Measurements from ENCODE around the gene MYO5B. TPM values are rescaled to one million over a fixed set of nuclear protein-coding genes. Genes with fewer than 3 reads are reported as not detected.

Gene MYO5B
- total RNA-seq, 1 donor from 2014 or later = 39.1 TPM

DNA sequence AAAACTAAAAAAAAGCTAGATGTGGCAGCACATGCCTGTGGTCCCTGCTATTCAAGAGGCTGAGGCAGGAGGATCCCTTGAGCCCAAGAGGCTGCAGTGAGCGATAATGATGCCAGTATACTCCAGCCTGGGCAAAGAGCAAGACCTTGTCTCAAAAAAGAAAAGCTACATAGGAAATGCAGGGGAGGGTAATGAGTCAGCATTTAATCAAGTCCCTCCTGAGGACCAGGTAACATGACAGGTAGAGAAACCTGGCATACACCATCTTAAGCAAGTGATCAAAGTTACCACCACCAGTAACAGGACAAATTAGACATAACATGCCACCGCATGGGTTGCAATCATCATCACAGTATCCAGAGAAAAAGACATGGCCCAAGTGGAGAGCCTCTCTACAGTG is 25.8 kb downstream of the MYO5B start:
- Mint-ChIP-seq H3K9me3 (ENCODE audit: low read depth) (no peaks in the 10 kb centered on the region), H3K4me3 (ENCODE audit: low read depth) (no peak overlapping the region), H3K27ac (no peak overlapping the region), H3K4me1 (ENCODE audit: low read depth) (peaks cover 5% of the 10 kb centered on the region), H3K27me3 (no peaks in the 10 kb centered on the region), H3K36me3 (ENCODE audit: insufficient read depth) (no peaks in the 10 kb centered on the region)
- no peak for DNase-seq (ENCODE audit: low spot score, unreplicated experiment)
- TF ChIP-seq, protein P1, sequence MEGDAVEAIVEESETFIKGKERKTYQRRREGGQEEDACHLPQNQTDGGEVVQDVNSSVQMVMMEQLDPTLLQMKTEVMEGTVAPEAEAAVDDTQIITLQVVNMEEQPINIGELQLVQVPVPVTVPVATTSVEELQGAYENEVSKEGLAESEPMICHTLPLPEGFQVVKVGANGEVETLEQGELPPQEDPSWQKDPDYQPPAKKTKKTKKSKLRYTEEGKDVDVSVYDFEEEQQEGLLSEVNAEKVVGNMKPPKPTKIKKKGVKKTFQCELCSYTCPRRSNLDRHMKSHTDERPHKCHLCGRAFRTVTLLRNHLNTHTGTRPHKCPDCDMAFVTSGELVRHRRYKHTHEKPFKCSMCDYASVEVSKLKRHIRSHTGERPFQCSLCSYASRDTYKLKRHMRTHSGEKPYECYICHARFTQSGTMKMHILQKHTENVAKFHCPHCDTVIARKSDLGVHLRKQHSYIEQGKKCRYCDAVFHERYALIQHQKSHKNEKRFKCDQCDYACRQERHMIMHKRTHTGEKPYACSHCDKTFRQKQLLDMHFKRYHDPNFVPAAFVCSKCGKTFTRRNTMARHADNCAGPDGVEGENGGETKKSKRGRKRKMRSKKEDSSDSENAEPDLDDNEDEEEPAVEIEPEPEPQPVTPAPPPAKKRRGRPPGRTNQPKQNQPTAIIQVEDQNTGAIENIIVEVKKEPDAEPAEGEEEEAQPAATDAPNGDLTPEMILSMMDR (IDR thresholded peaks at IDR 0.05; ENCODE audit: unreplicated experiment) = no peak

DNA sequence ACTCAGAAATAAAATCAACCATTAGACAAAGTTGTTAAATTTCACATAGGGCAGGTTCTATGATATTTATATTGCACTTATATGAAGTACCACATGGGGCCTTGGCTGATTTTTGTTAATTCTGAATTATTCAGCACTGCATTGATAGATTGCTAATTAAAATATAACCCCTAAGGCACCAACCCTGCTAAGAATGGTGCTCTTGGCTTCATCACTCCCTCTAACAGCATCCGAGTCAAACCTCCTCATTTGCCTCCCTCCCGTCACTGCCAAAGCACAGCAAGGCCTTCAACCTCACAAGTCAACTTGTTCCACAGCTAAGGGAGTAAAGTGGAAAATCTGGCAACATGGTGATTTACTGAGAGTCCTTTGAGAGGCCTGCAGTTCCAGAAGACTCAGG is 27.0 kb downstream of the MYO5B start:
- Mint-ChIP-seq H3K4me1 (ENCODE audit: low read depth) (peaks cover 16% of the 10 kb centered on the region), H3K27ac (no peak overlapping the region), H3K36me3 (ENCODE audit: insufficient read depth) (no peaks in the 10 kb centered on the region), H3K9me3 (ENCODE audit: low read depth) (no peaks in the 10 kb centered on the region), H3K27me3 (no peaks in the 10 kb centered on the region), H3K4me3 (ENCODE audit: low read depth) (no peak overlapping the region)
- no peak for DNase-seq (ENCODE audit: low spot score, unreplicated experiment)
- TF ChIP-seq, protein P1 (IDR thresholded peaks at IDR 0.05; ENCODE audit: unreplicated experiment) = no peak

DNA sequence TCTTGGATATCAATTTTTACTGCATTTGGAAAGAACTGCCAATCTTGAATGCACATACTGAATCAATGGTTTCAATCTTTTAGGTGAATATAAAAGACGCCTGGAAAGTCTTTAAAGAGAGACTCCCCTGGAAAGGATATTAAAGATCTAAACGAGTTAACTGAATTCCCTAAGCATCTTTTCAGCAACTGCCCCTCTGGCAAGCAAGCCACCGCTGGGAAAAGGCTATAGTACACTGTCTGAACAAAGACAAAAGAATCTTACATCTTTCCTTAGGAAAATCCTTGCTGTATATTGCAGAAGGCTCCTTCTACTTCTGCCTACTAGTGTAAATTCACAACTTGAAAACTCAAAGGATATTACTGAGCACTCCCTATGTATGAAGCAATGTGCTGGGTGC is 28.0 kb downstream of the MYO5B start:
- H3K27ac Mint-ChIP-seq = no peak overlapping the region
- TF ChIP-seq, protein P1 (IDR thresholded peaks at IDR 0.05; ENCODE audit: unreplicated experiment) = no peak

DNA sequence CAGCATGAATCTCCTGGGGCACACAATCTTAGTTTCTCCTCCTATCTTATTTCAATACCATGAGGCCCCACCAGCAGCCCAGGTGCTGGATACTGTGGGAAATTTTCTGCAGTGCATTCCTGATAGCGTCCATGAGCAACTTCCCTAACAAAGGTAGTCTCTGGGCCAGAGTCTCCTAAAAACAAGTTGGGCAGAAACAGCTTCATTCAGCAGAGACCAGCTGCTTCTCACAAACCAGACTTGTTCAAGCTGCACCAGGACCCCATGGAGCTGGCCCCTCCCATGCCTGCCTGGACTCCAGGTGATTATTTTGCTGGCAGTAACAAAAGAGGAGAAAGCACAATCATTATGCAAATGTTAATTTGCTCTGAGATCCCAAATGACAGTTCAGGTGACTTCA is 31.4 kb downstream of the MYO5B start:
- TF ChIP-seq, protein P1 (IDR thresholded peaks at IDR 0.05; ENCODE audit: unreplicated experiment) = no peak
- H3K4me1 Mint-ChIP-seq (ENCODE audit: low read depth) = peaks cover 52% of the 10 kb centered on the region
- H3K9me3 Mint-ChIP-seq (ENCODE audit: low read depth) = no peaks in the 10 kb centered on the region
- no peaks in the 10 kb centered on the region for H3K36me3 Mint-ChIP-seq (ENCODE audit: insufficient read depth)
- no peaks in the 10 kb centered on the region for H3K27me3 Mint-ChIP-seq
- peak overlapping the region; percentile 42 for H3K27ac Mint-ChIP-seq
- no peak for DNase-seq (ENCODE audit: low spot score, unreplicated experiment)
- no peak overlapping the region for H3K4me3 Mint-ChIP-seq (ENCODE audit: low read depth)

More for the DNA sequence above, 28.0 kb downstream of the MYO5B start:
- Mint-ChIP-seq H3K9me3 (ENCODE audit: low read depth) (no peaks in the 10 kb centered on the region), H3K4me3 (ENCODE audit: low read depth) (no peak overlapping the region), H3K27me3 (no peaks in the 10 kb centered on the region), H3K36me3 (ENCODE audit: insufficient read depth) (no peaks in the 10 kb centered on the region), H3K4me1 (ENCODE audit: low read depth) (peaks cover 23% of the 10 kb centered on the region)
- DNase-seq (ENCODE audit: low spot score, unreplicated experiment) = no peak

DNA sequence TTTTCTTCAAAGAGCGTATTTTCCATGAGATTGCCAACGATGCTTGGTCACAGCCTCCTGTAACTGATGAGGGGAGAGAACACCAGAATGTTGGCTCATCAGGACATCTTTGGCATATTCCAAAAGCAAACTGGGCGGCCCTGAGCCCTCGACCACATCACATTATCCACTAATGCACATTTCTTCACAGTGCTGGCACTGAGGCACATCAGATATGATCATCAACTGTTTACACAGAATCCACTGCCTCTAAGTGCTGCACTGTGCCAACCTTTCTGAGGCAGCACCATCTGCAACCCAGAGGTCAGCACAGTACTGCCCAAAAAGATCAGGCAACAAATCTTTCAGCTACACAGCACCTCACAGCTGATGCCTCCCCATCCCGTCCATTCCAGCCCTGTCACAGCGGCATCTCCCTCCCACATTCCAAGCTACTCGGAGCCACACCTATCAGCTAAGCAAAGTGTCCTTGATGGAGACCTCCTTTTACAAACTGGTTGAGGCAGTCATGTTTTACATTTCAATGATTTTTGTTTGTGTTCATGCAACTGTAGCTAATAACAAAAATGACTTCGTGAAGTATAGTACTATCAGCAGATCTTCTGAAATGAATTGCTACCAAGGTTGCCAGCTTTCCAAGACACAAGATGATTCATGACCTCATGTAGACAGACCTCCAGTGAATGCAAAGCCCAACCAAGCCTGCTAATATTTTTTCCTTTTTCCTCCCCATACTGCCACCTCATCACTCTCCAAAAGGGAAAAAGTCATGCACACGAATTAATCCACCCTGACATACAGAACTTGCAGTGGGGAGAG is 32.3 kb downstream of the MYO5B start:
- H3K4me3 Mint-ChIP-seq (ENCODE audit: low read depth) = no peak overlapping the region
- no peaks in the 10 kb centered on the region for H3K27me3 Mint-ChIP-seq
- no peaks in the 10 kb centered on the region for H3K36me3 Mint-ChIP-seq (ENCODE audit: insufficient read depth)
- H3K9me3 Mint-ChIP-seq (ENCODE audit: low read depth) = peaks cover 1% of the 10 kb centered on the region
- no peak for DNase-seq (ENCODE audit: low spot score, unreplicated experiment)
- H3K27ac Mint-ChIP-seq = peak overlapping the region; percentile 42
- TF ChIP-seq, protein P1 (IDR thresholded peaks at IDR 0.05; ENCODE audit: unreplicated experiment) = no peak
- peaks cover 57% of the 10 kb centered on the region for H3K4me1 Mint-ChIP-seq (ENCODE audit: low read depth)

All from progenitor cell of endocrine pancreas (in vitro differentiated cells).